Tibial nerve (tissue), 4 donors: ENCODE data around the gene TARBP2.

Experiments used
- EP300 ChIP-seq, 2 donors: sonication (generic); formaldehyde crosslinking; IDR thresholded peaks; one replicate each; pipeline ENCODE4 v1.6.1; 2017; ENCODE audit warnings: antibody characterized with exemption in 2 of 2, mild to moderate bottlenecking in 1 of 2
- POLR2A ChIP-seq, 2 donors: fragments of 450-650 bp; IDR thresholded peaks; one replicate each; pipeline ENCODE4 v1.6.1; 2017; ENCODE audit warnings: antibody characterized with exemption in 2 of 2, mild to moderate bottlenecking in 2 of 2, moderate library complexity in 2 of 2
- TF ChIP-seq, protein P1 (sequence below), 5 experiments: fragments of 200-600 bp in 3 of 5; fragments of 450-650 bp in 2 of 5; sonication (generic) in 3 of 5; IDR thresholded peaks; one replicate each; pipeline ENCODE4 v1.5.1; 2016 to 2019; ENCODE audit warnings: antibody characterized with exemption in 5 of 5, mild to moderate bottlenecking in 3 of 5, moderate library complexity in 2 of 5

DNA sequence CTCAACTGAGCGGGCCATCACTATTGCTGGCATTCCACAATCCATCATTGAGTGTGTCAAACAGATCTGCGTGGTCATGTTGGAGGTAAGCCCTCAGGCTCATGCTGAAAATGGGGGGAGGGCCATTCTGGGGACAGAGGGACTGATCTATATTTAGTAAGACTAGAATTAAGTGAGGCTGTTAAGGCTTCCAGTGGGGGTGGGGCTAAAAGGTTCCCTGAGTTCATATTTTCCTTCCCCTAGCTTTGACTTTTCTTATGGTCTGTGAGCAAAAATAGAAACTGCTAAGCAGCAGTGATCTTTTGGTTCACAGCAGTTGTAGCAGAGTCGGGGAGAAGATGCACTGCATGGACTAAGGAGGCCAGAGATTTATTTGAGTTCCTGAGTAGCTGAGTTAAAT lies 40.0 kb upstream of the TARBP2 start:
- TF ChIP-seq POLR2A (IDR thresholded peaks at IDR 0.05) (no peak), EP300 (IDR thresholded peaks at IDR 0.05) (no peak)
- TF ChIP-seq, protein P1, sequence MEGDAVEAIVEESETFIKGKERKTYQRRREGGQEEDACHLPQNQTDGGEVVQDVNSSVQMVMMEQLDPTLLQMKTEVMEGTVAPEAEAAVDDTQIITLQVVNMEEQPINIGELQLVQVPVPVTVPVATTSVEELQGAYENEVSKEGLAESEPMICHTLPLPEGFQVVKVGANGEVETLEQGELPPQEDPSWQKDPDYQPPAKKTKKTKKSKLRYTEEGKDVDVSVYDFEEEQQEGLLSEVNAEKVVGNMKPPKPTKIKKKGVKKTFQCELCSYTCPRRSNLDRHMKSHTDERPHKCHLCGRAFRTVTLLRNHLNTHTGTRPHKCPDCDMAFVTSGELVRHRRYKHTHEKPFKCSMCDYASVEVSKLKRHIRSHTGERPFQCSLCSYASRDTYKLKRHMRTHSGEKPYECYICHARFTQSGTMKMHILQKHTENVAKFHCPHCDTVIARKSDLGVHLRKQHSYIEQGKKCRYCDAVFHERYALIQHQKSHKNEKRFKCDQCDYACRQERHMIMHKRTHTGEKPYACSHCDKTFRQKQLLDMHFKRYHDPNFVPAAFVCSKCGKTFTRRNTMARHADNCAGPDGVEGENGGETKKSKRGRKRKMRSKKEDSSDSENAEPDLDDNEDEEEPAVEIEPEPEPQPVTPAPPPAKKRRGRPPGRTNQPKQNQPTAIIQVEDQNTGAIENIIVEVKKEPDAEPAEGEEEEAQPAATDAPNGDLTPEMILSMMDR (IDR thresholded peaks at IDR 0.05): no peak
